ENCODE measurements around the gene MANSC4. TPM values are rescaled to one million over a fixed set of nuclear protein-coding genes. Genes with fewer than 3 reads are reported as not detected.

The MANSC4 gene
- total RNA-seq, 1 donor from 2014 or later = 3.9 TPM

- DNase-seq (ENCODE audit: low spot score) = no peak
These were observed 21.6 kb upstream of the MANSC4 start for GRCh38 chr12:27801630-27802029.

- DNase-seq (ENCODE audit: low spot score) = no peak
These were observed 20.8 kb upstream of the MANSC4 start for GRCh38 chr12:27800819-27801218.

GRCh38 chr12:27797301-27798025, 17.4 kb upstream of the MANSC4 start:
- no peak for DNase-seq (ENCODE audit: low spot score)

GRCh38 chr12:27796128-27796527, 16.1 kb upstream of the MANSC4 start:
- no peak for DNase-seq (ENCODE audit: low spot score)

GRCh38 chr12:27794818-27795584, 15.0 kb upstream of the MANSC4 start:
- DNase-seq (ENCODE audit: low spot score) = no peak

- no peak for DNase-seq (ENCODE audit: low spot score)
These were observed 10.1 kb upstream of the MANSC4 start for GRCh38 chr12:27790179-27790578.

- no peak for DNase-seq (ENCODE audit: low spot score)
These were observed 7.5 kb upstream of the MANSC4 start for GRCh38 chr12:27787559-27787958.

- DNase-seq (ENCODE audit: low spot score) = no peak
These were observed 6.0 kb upstream of the MANSC4 start for GRCh38 chr12:27785882-27786570.

- DNase-seq (ENCODE audit: low spot score) = no peak
These were observed 2.4 kb upstream of the MANSC4 start for GRCh38 chr12:27782481-27782880.

GRCh38 chr12:27781680-27782079, 1.6 kb upstream of the MANSC4 start:
- peak; percentile 9 for DNase-seq (ENCODE audit: low spot score)

GRCh38 chr12:27780612-27781408, 774 bp upstream of the MANSC4 start:
- DNase-seq (ENCODE audit: low spot score) = peak; percentile 34

GRCh38 chr12:27779416-27779919, 568 bp downstream of the MANSC4 start:
- DNase-seq (ENCODE audit: low spot score) = no peak

- DNase-seq (ENCODE audit: low spot score) = no peak
These were observed 1.8 kb downstream of the MANSC4 start for GRCh38 chr12:27778206-27778605.

- no peak for DNase-seq (ENCODE audit: low spot score)
These were observed 2.9 kb downstream of the MANSC4 start for GRCh38 chr12:27777141-27777540.

- no peak for DNase-seq (ENCODE audit: low spot score)
These were observed 7.5 kb downstream of the MANSC4 start for GRCh38 chr12:27772328-27773049.

- no peak for DNase-seq (ENCODE audit: low spot score)
These were observed 8.3 kb downstream of the MANSC4 start for GRCh38 chr12:27771481-27772327.

GRCh38 chr12:27769142-27769673, 10.8 kb downstream of the MANSC4 start:
- DNase-seq (ENCODE audit: low spot score) = peak; percentile 12

GRCh38 chr12:27766587-27766986, 13.4 kb downstream of the MANSC4 start:
- DNase-seq (ENCODE audit: low spot score) = no peak

GRCh38 chr12:27762757-27763156, 17.3 kb downstream of the MANSC4 start:
- no peak for DNase-seq (ENCODE audit: low spot score)

Measured in umbilical cord (tissue), 2 donors.